H1 (cell line): ENCODE results near the gene CACNA2D4. TPM values are rescaled to one million over a fixed set of nuclear protein-coding genes. Genes with fewer than 3 reads are reported as not detected.

Experiments
- CTCF ChIA-PET: fragments of 300-600 bp; sonication (Branson Sonifier 250); formaldehyde crosslinking; loops from one replicate; lab custom pipeline; 2021; ENCODE audit not compliant: partially characterized antibody; lab: Charles Lee
- POLR2A ChIA-PET: fragments of 300-600 bp; sonication (Branson Sonifier 250); formaldehyde crosslinking; loops from one replicate; lab custom pipeline; 2021; ENCODE audit warnings: inconsistent platforms; ENCODE audit not compliant: partially characterized antibody; lab: Charles Lee
- DNase-seq, 2 experiments: peaks; one replicate each; pipeline versions ENCODE4 v3.0.0 to v3.0.0-alpha.2; 2010 to 2022; ENCODE audit warnings: low spot score in 2 of 2, low read depth in 1 of 2, mixed read lengths in 1 of 2
- FAIRE-seq: peaks from 2 replicates; lab custom pipeline; 2011; peaks lifted over from hg19 to GRCh38; lab: Jason Lieb, UNC
- H2AFZ ChIP-seq: 2 replicates; pipeline ENCODE4 v1.8.1; 2012; ENCODE audit warnings: low read length, inconsistent platforms
- H2AK5ac ChIP-seq: 2 replicates; pipeline ENCODE4 v1.6.1; 2013; ENCODE audit warnings: low read depth, low read length
- H2BK120ac ChIP-seq: replicated peaks from 2 replicates; pipeline ENCODE3; 2013; ENCODE audit warnings: low read depth, low read length, inconsistent platforms
- H2BK12ac ChIP-seq: 2 replicates; pipeline ENCODE4 v1.6.1; 2013; ENCODE audit warnings: low read depth, low read length
- H2BK15ac ChIP-seq: 2 replicates; pipeline ENCODE4 v1.6.1; 2013; ENCODE audit warnings: low read length
- H2BK20ac ChIP-seq: 2 replicates; pipeline ENCODE4 v1.6.1; 2013; ENCODE audit warnings: low read length
- H2BK5ac ChIP-seq: 2 replicates; pipeline ENCODE4 v1.6.1; 2013; ENCODE audit warnings: low read depth, low read length
- H3K14ac ChIP-seq: 2 replicates; pipeline ENCODE4 v1.6.1; 2013; ENCODE audit warnings: inconsistent platforms; ENCODE audit not compliant: insufficient read length
- H3K18ac ChIP-seq: 2 replicates; pipeline ENCODE4 v1.6.1; 2013; ENCODE audit warnings: low read length; ENCODE audit errors: extremely low read depth
- H3K23ac ChIP-seq: 2 replicates; pipeline ENCODE4 v1.6.1; 2013; ENCODE audit warnings: inconsistent platforms; ENCODE audit not compliant: insufficient read length
- H3K23me2 ChIP-seq: 2 replicates; pipeline ENCODE4 v1.6.1; 2013; ENCODE audit warnings: low read depth, low read length
- H3K27ac ChIP-seq: 2 replicates; pipeline ENCODE4 v1.6.1; 2011; ENCODE audit warnings: low read depth, low read length, inconsistent platforms
- H3K27me3 ChIP-seq, 4 experiments: replicated peaks in 1 of 4; 1 replicate in 1 of 4; 2 replicates in 3 of 4; pipeline versions ENCODE4 v1.6.1 to v1.8.1; 2011 to 2013; ENCODE audit warnings: low read length in 3 of 4, mild to moderate bottlenecking in 3 of 4, inconsistent platforms in 2 of 4, mixed read lengths in 2 of 4, moderate library complexity in 1 of 4; ENCODE audit not compliant: control insufficient read depth in 3 of 4, insufficient read depth in 3 of 4; ENCODE audit errors: extremely low read depth in 1 of 4
- H3K36me3 ChIP-seq, 4 experiments: 2 replicates each; pipeline versions ENCODE4 v1.6.1 to v1.8.1; 2011 to 2013; ENCODE audit warnings: mild to moderate bottlenecking in 4 of 4, low read length in 3 of 4, moderate library complexity in 2 of 4, control low read depth in 1 of 4, inconsistent platforms in 1 of 4; ENCODE audit not compliant: insufficient read depth in 4 of 4, control insufficient read depth in 2 of 4
- H3K4ac ChIP-seq: replicated peaks from 2 replicates; pipeline ENCODE3; 2013; ENCODE audit warnings: low read length, low read depth, mixed read lengths, inconsistent platforms; ENCODE audit not compliant: insufficient read length
- H3K4me1 ChIP-seq, 4 experiments: replicated peaks in 1 of 4; 1 replicate in 1 of 4; 2 replicates in 3 of 4; pipeline versions ENCODE4 v1.6.1 to v1.8.1; 2011 to 2013; ENCODE audit warnings: low read length in 3 of 4, inconsistent platforms in 2 of 4, mixed read lengths in 1 of 4; ENCODE audit not compliant: insufficient read depth in 4 of 4, control insufficient read depth in 3 of 4
- H3K4me2 ChIP-seq, 2 experiments: 2 replicates each; pipeline versions ENCODE4 v1.6.1 to v1.8.1; 2011 to 2013; ENCODE audit warnings: low read depth in 2 of 2, low read length in 2 of 2, control low read depth in 1 of 2, inconsistent platforms in 1 of 2, mild to moderate bottlenecking in 1 of 2; ENCODE audit not compliant: insufficient read depth in 1 of 2
- H3K4me3 ChIP-seq, 4 experiments: fragments of 200-600, 300-600 bp in 1 of 4; sonication (generic), shearing (Covaris generic), sonication (Bioruptor Twin) in 1 of 4; 2 replicates each; pipeline versions ENCODE4 v1.5.1 to v1.8.1; 2011 to 2016; ENCODE audit warnings: low read length in 4 of 4, low read depth in 3 of 4, control low read depth in 2 of 4, inconsistent platforms in 2 of 4, mild to moderate bottlenecking in 2 of 4, mixed read lengths in 1 of 4, moderate library complexity in 1 of 4; ENCODE audit not compliant: insufficient read depth in 2 of 4; ENCODE audit errors: extremely low read depth in 1 of 4
- H3K56ac ChIP-seq: replicated peaks from 2 replicates; pipeline ENCODE3; 2013; ENCODE audit warnings: low read depth, mild to moderate bottlenecking, mixed read lengths, low read length, inconsistent platforms; ENCODE audit not compliant: insufficient read length
- H3K79me1 ChIP-seq: 2 replicates; pipeline ENCODE4 v1.6.1; 2013; ENCODE audit warnings: low read depth, low read length, control low read depth
- H3K79me2 ChIP-seq, 2 experiments: 2 replicates each; pipeline versions ENCODE4 v1.6.1 to v1.8.1; 2012 to 2013; ENCODE audit warnings: low read length in 2 of 2, mild to moderate bottlenecking in 2 of 2, inconsistent platforms in 1 of 2; ENCODE audit not compliant: insufficient read depth in 2 of 2, control insufficient read depth in 1 of 2
- H3K9ac ChIP-seq, 4 experiments: replicated peaks in 1 of 4; 1 replicate in 1 of 4; 2 replicates in 3 of 4; pipeline versions ENCODE4 v1.6.1 to v1.8.1; 2011 to 2013; ENCODE audit warnings: low read depth in 3 of 4, low read length in 3 of 4, control low read depth in 2 of 4, mild to moderate bottlenecking in 2 of 4, moderate library complexity in 2 of 4, inconsistent platforms in 1 of 4; ENCODE audit errors: extremely low read depth in 1 of 4
- H3K9me3 ChIP-seq, 2 experiments: 2 replicates each; pipeline versions ENCODE4 v1.6.1 to v1.8.1; 2012 to 2013; ENCODE audit warnings: mild to moderate bottlenecking in 2 of 2, moderate library complexity in 2 of 2, control low read depth in 1 of 2, inconsistent platforms in 1 of 2, low read depth in 1 of 2, low read length in 1 of 2, mixed read lengths in 1 of 2; ENCODE audit not compliant: insufficient read depth in 2 of 2
- H4K20me1 ChIP-seq, 2 experiments: replicated peaks in 1 of 2; 2 replicates each; pipeline versions ENCODE3 to v1.8.1; 2011 to 2013; ENCODE audit warnings: inconsistent platforms in 2 of 2, low read length in 2 of 2, mild to moderate bottlenecking in 1 of 2; ENCODE audit not compliant: insufficient read depth in 2 of 2, control insufficient read depth in 1 of 2
- H4K5ac ChIP-seq: 2 replicates; pipeline ENCODE4 v1.6.1; 2013; ENCODE audit warnings: low read length, low read depth, mixed read lengths, inconsistent platforms; ENCODE audit not compliant: insufficient read length
- H4K8ac ChIP-seq: 2 replicates; pipeline ENCODE4 v1.8.0; 2013; ENCODE audit warnings: mild to moderate bottlenecking, moderate library complexity, low read length, inconsistent platforms; ENCODE audit not compliant: insufficient read depth; ENCODE audit errors: extremely low read depth
- H4K91ac ChIP-seq: replicated peaks from 2 replicates; pipeline ENCODE3; 2013; ENCODE audit warnings: low read length, mixed read lengths, inconsistent platforms; ENCODE audit not compliant: insufficient read length
- CTCF ChIP-seq, 3 experiments: IDR thresholded peaks; 1 replicate in 2 of 3; 2 replicates in 1 of 3; pipeline versions ENCODE4 v1.5.1 to v1.6.1; 2011; ENCODE audit warnings: low read length in 3 of 3, mild to moderate bottlenecking in 3 of 3, inconsistent platforms in 2 of 3, low read depth in 1 of 3, moderate library complexity in 1 of 3; ENCODE audit not compliant: insufficient read depth in 1 of 3; ENCODE audit errors: control extremely low read depth in 1 of 3
- EZH2 ChIP-seq: fragments of 200-600 bp; sonication (generic); IDR thresholded peaks from 2 replicates; pipeline ENCODE4 v1.7.1; 2012; ENCODE audit warnings: low read depth, mild to moderate bottlenecking, moderate library complexity, low read length, inconsistent platforms; ENCODE audit not compliant: severe bottlenecking
- FOSL1 ChIP-seq: IDR thresholded peaks from 2 replicates; pipeline ENCODE4 v1.6.1; 2011; ENCODE audit warnings: mild to moderate bottlenecking, low read depth, low read length, moderate library complexity; ENCODE audit not compliant: insufficient read depth
- HDAC2 ChIP-seq, 2 experiments: fragments of 300-600 bp in 1 of 2; sonication (generic) in 1 of 2; IDR thresholded peaks; 2 replicates each; pipeline ENCODE4 v1.6.1; 2011 to 2012; ENCODE audit warnings: low read depth in 2 of 2, low read length in 2 of 2, mild to moderate bottlenecking in 2 of 2, moderate library complexity in 2 of 2, borderline replicate concordance in 1 of 2, inconsistent platforms in 1 of 2
- HDAC6 ChIP-seq: IDR thresholded peaks from one replicate; pipeline ENCODE4 v1.7.1; 2012; ENCODE audit warnings: low read depth, mild to moderate bottlenecking, inconsistent platforms, low read length, moderate library complexity
- NRF1 ChIP-seq: IDR thresholded peaks from 2 replicates; pipeline ENCODE4 v1.6.1; 2011; ENCODE audit warnings: mild to moderate bottlenecking, low read depth, low read length, improper control_type of control experiment
- POU5F1 ChIP-seq: IDR thresholded peaks from 2 replicates; pipeline ENCODE4 v1.6.1; 2011; ENCODE audit warnings: low read depth, mild to moderate bottlenecking, low read length, moderate library complexity
- RAD21 ChIP-seq, 2 experiments: IDR thresholded peaks in 1 of 2; conservative IDR thresholded peaks in 1 of 2; 2 replicates each; pipeline ENCODE4 v1.6.1; 2011; ENCODE audit warnings: low read depth in 2 of 2, low read length in 2 of 2, improper control_type of control experiment in 1 of 2, inconsistent platforms in 1 of 2, mild to moderate bottlenecking in 1 of 2, moderate library complexity in 1 of 2
- SIX5 ChIP-seq: IDR thresholded peaks from 2 replicates; pipeline ENCODE4 v1.6.1; 2011; ENCODE audit warnings: mild to moderate bottlenecking, low read depth, low read length
- TCF12 ChIP-seq: IDR thresholded peaks from 2 replicates; pipeline ENCODE4 v1.6.1; 2011; ENCODE audit warnings: low read depth, mild to moderate bottlenecking, low read length
- TEAD4 ChIP-seq: IDR thresholded peaks from 2 replicates; pipeline ENCODE4 v1.6.1; 2012; ENCODE audit warnings: low read depth, low read length, inconsistent platforms, mixed read lengths
- WGBS, 2 experiments: shearing (Covaris generic) in 1 of 2; methylation state at CpG; one replicate each; pipeline versions ENCODE4 v1.1.6 to v1.1.7; 2013 to 2015; ENCODE audit warnings: low lambda C conversion rate in 2 of 2, mixed read lengths in 2 of 2, inconsistent platforms in 1 of 2, low coverage in 1 of 2, missing lambda C conversion rate in 1 of 2; ENCODE audit not compliant: insufficient replicate concordance in 2 of 2, insufficient coverage in 1 of 2, insufficient read length in 1 of 2; ENCODE audit errors: extremely low coverage in 1 of 2, missing lambda C conversion rate in 1 of 2; 5-methylcytosine and 5-hydroxymethylcytosine counted together
- polyA plus RNA-seq, 7 experiments: library from polyadenylated mRNA; depleted of rRNA in 3 of 7; stranded (reverse) in 5 of 7; unstranded in 2 of 7; fragments of >200 nt in 5 of 7; fragments of 200-250 nt in 2 of 7; gene quantifications; 1 replicate in 5 of 7; 2 replicates in 1 of 7; 4 replicates in 1 of 7; pipeline versions ENCODE4 v1.2.1 to v1.2.3, GENCODE V29; 2011 to 2013; ENCODE audit warnings: missing spikeins in 2 of 7, mixed read lengths in 2 of 7
- total RNA-seq: library from RNA; stranded (reverse); fragmentation: NEBNext Ultra II Directional; extraction: Animal tissue kit (Norgen Biotek cat#: 25700); gene quantifications from 2 replicates; pipeline ENCODE4 v1.2.1, GENCODE V29; 2021

The CACNA2D4 gene
- total and polyA plus RNA-seq, 2 of the 8 experiments (the other 6 are each of a cell fraction or from before 2014, with no cell fraction given) = 0.44 to 0.88 TPM

- Histone ChIP-seq H4K20me1 (no peaks in the 10 kb centered on the region), H3K56ac (no peak overlapping the region), H2BK120ac (no peak overlapping the region), H4K5ac (no peak overlapping the region), H3K27me3 (no peaks in the 10 kb centered on the region), H3K36me3 (no peaks in the 10 kb centered on the region), H3K14ac (no peak overlapping the region), H3K79me2 (no peaks in the 10 kb centered on the region), H3K4ac (no peak overlapping the region), H3K23ac (no peak overlapping the region), H3K4me2 (no peak overlapping the region), H3K27ac (no peak overlapping the region), H2BK12ac (no peak overlapping the region), H3K4me1 (no peaks in the 10 kb centered on the region), H2BK5ac (no peak overlapping the region), H3K4me3 (no peak overlapping the region), H3K79me1 (no peaks in the 10 kb centered on the region), H2AFZ (no peak overlapping the region), H3K23me2 (no peaks in the 10 kb centered on the region), H2BK20ac (no peak overlapping the region), H4K91ac (no peak overlapping the region), H3K9ac (no peak overlapping the region), H2BK15ac (no peak overlapping the region), H3K18ac (no peak overlapping the region), H2AK5ac (no peak overlapping the region), H3K9me3 (no peaks in the 10 kb centered on the region; a peak in 1 of 4 replicates), H4K8ac (no peak overlapping the region)
- FAIRE-seq = no peak
- DNase-seq = peak in 1 of 2 experiments; percentile 30
- 90% methylated on average over 8 of the region's 8 CpGs; no CpG with 5 or more reads in 1 of the 2 experiments for WGBS, 2 experiments
- ChIA-PET POLR2A (no interaction called here), CTCF (interaction anchor here (0.6 to 1.0 kb wide), 2 partner anchors 48 to 59 kb away, joined by 3 read pairs; no protein-coding TSS in a partner anchor)
- no peak for TF ChIP-seq TCF12
- TF ChIP-seq HDAC6 = no peak
- no peak for TF ChIP-seq NRF1
- TF ChIP-seq EZH2 = no peak
- no peak for TF ChIP-seq POU5F1
- TF ChIP-seq FOSL1 = no peak
- no peak for TF ChIP-seq TEAD4
- TF ChIP-seq SIX5 = no peak
- TF ChIP-seq CTCF (IDR thresholded peaks at IDR 0.05; ENCODE audit: control extremely low read depth in 1 of 3, insufficient read depth in 1 of 3, low read depth in 1 of 3, low read length in 3 of 3) = no peak
- no peak for TF ChIP-seq HDAC2 (IDR thresholded peaks at IDR 0.05; ENCODE audit: borderline replicate concordance in 1 of 2, low read depth in 2 of 2, low read length in 2 of 2)
- TF ChIP-seq RAD21 (IDR thresholded peaks at IDR 0.05 in 1 of 2, conservative IDR thresholded peaks at IDR 0.05 in 1 of 2; ENCODE audit: low read depth in 2 of 2, low read length in 2 of 2) = no peak
Measured at GRCh38 chr12:1881301-1881700, 37.2 kb downstream of the CACNA2D4 start.
